GM06990 (cell line): ENCODE results near the gene FHL5.
"Not testable (repeated sequence)": the region's sequence is repeated elsewhere in the genome, so short reads cannot be mapped to it uniquely, and the experiment has no call there.

Experiments
- DNase-seq: peaks from one replicate; pipeline ENCODE4 v3.0.0-alpha.2; 2011; ENCODE audit not compliant: insufficient read length; ENCODE audit errors: extremely low read depth
- H3K27me3 ChIP-seq: replicated peaks from 2 replicates; pipeline ENCODE4 v1.6.0; 2011; ENCODE audit warnings: low read length; ENCODE audit not compliant: control insufficient read depth, insufficient read depth
- H3K36me3 ChIP-seq: 2 replicates; pipeline ENCODE4 v1.5.1; 2011; ENCODE audit warnings: low read length; ENCODE audit not compliant: control insufficient read depth, insufficient read depth
- H3K4me3 ChIP-seq: replicated peaks from 2 replicates; pipeline ENCODE4 v1.5.1; 2011; ENCODE audit warnings: low read depth, mild to moderate bottlenecking, control low read depth, low read length
- TF ChIP-seq, protein P1 (sequence below): IDR thresholded peaks from 2 replicates; pipeline ENCODE4 v1.5.1; 2011; ENCODE audit warnings: low read length, control low read depth, mild to moderate bottlenecking, inconsistent platforms; ENCODE audit not compliant: insufficient read depth, poor library complexity, severe bottlenecking

FHL5 gene

DNA sequence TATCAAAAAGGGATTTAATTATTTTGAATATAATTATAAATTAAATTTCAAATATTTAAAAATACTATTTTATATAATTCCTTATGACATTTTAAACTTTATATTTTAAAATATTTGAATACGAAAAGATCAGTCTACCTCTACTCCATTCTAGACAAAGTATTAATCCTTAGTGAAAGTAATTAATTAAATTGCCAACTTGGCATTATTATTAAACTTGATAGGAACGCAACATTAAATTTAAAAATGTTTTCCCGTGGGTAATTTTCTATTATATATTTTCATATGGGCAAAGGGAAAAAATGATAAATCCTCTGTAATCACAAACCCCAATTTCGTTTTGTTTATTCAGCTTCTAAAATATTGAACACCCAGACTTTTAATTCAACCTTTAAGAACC, 8.4 kb upstream of the FHL5 start:
- no peak for DNase-seq
- TF ChIP-seq, protein P1, sequence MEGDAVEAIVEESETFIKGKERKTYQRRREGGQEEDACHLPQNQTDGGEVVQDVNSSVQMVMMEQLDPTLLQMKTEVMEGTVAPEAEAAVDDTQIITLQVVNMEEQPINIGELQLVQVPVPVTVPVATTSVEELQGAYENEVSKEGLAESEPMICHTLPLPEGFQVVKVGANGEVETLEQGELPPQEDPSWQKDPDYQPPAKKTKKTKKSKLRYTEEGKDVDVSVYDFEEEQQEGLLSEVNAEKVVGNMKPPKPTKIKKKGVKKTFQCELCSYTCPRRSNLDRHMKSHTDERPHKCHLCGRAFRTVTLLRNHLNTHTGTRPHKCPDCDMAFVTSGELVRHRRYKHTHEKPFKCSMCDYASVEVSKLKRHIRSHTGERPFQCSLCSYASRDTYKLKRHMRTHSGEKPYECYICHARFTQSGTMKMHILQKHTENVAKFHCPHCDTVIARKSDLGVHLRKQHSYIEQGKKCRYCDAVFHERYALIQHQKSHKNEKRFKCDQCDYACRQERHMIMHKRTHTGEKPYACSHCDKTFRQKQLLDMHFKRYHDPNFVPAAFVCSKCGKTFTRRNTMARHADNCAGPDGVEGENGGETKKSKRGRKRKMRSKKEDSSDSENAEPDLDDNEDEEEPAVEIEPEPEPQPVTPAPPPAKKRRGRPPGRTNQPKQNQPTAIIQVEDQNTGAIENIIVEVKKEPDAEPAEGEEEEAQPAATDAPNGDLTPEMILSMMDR = no peak
- Histone ChIP-seq H3K27me3 (no peaks in the 10 kb centered on the region), H3K4me3 (no peak overlapping the region), H3K36me3 (peaks cover 5% of the 10 kb centered on the region)

DNA sequence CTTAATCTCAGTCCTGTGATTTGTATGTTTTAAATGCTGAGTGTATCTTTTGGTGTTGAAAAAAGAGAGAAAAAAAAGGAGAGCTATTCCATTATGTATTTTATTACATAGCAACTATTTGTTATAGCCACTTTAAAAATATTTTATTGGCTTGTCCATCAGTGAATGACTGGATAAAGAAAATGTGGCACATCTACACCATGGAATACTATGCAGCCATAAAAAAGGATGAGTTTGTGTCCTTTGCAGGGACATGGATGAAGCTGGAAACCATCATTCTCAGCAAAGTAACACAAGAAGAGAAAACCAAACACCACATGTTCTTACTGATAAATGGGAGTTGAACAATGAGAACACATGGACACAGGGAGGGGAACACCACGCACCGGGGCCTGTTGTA, 3.2 kb upstream of the FHL5 start:
- not testable (repeated sequence) for H3K27me3 ChIP-seq, H3K4me3 ChIP-seq, DNase-seq, H3K36me3 ChIP-seq

DNA sequence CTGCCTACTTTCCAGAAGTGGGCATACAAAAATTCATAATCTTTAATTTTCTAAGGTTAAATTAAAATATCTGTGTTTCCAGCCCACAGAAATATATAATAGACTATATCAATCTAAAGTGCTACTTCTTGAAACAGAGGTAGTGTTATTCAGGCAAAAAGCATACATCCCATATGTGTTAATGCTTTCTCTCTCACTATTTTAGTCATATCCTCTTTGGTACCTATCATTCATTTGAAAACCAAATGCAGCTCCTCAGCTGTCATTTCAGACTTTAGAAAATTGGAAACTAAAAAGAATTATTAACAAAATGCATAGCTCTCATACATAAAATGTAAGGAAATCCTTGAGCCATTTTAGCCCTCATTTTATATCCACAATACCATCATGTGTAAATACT, 925 bp downstream of the FHL5 start:
- TF ChIP-seq, protein P1 = no peak
- no peaks in the 10 kb centered on the region for H3K36me3 ChIP-seq
- no peaks in the 10 kb centered on the region for H3K27me3 ChIP-seq
- no peak for DNase-seq
- no peak overlapping the region for H3K4me3 ChIP-seq

DNA sequence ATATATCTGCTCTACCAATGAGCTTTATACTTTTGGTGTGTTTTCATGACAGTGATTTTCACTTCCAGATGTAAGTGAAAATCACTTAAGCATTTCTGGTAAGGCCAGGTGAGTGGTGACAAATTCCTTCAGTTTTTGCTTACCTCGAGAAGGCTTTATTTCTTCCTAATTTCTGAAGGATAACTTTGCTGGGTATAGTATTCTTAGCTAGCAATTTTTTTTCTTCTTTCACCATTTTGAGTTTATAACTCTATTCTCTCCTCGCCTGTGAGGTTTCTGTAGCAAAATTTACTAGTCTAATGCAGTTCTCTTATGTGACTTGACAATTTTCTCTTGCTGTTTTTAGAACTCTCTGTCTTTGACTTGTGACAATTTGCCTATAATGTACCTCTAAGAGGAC, 7.1 kb downstream of the FHL5 start:
- TF ChIP-seq, protein P1 = no peak
- H3K36me3 ChIP-seq = no peaks in the 10 kb centered on the region
- no peak for DNase-seq
- no peak overlapping the region for H3K4me3 ChIP-seq
- no peaks in the 10 kb centered on the region for H3K27me3 ChIP-seq

DNA sequence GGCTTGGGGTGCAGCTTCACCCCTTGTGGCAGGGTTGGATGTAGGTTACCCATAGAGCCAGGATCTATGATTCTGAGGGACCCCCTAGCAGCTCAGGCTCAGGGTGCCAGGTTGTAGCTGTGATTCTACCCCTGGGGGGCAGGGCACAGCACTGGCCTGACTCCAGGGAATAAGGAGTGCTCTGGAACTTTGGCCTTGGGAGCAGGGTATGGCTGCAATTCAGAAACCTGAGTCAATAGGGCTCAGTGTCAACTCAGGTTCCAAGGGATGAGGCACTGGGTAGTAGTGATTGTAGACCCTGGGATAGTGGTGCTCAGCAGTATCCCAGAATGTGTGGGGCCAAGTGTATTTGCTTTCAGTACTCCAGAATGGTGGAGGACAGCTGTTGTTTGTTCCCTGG, 8.6 kb downstream of the FHL5 start:
- TF ChIP-seq, protein P1 = no peak
- Histone ChIP-seq H3K36me3 (no peaks in the 10 kb centered on the region), H3K4me3 (no peak overlapping the region), H3K27me3 (no peaks in the 10 kb centered on the region)
- DNase-seq = no peak

DNA sequence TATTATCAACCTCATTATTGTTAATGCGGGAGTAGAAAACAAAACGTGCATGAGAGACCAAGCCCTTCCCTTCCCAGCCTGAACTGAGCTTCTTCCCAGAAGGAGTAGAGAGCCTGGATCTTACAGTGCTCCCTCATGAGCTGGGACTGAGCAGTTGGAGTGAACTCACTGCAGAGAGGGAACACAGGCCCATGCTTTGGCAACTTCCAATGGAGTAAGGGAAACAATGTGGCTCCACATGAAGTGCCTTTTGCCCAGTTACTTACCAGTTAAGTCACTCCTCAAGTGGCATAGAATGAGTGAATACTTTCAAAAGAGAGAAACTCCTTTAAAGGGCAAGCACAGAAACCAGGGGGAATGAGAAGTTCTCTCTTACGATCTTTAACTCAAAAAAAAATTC, 12.4 kb downstream of the FHL5 start:
- no peaks in the 10 kb centered on the region for H3K36me3 ChIP-seq
- H3K27me3 ChIP-seq = no peaks in the 10 kb centered on the region
- TF ChIP-seq, protein P1 = no peak
- no peak overlapping the region for H3K4me3 ChIP-seq
- DNase-seq = no peak

DNA sequence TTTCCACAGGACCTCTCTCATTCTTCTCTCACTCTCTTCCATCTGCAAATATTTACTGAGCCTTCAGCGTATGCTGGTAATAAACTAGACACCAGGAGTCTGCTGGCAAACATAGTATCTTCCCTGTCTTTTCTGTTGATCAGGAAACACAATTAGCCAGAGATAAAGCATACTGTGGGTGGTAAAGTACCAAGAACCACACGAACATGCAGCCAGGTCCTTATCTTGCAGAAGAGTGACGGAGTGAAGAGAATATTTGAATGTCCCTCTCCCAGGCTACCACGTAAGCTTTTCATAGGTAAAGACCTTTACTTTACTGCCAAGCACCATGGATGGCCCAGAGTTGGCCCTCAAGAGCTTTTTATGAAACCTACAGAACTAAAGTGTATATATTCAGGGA, 13.3 kb downstream of the FHL5 start:
- H3K27me3 ChIP-seq = no peaks in the 10 kb centered on the region
- TF ChIP-seq, protein P1 = no peak
- H3K4me3 ChIP-seq = no peak overlapping the region
- no peaks in the 10 kb centered on the region for H3K36me3 ChIP-seq
- DNase-seq = no peak
